ENCODE measurements around the gene GSTA1.
"Not testable (repeated sequence)": the region's sequence is repeated elsewhere in the genome, so short reads cannot be mapped to it uniquely, and the experiment has no call there.

GSTA1 gene

GRCh38 chr6:52803668-52804255 lies at the start of gene GSTA1:
GSTA1 (minus strand) TSS chr6:52803816; CDS start chr6:52799267, 4,549 bp downstream.
- H3K4me1 ChIP-seq (ENCODE audit: control insufficient read depth, insufficient read depth, low read length); H3K36me3 ChIP-seq (ENCODE audit: control insufficient read depth, insufficient read depth, low read length); H3K9ac ChIP-seq (ENCODE audit: low read length); H3K27ac ChIP-seq (ENCODE audit: low read depth, low read length); H3K27me3 ChIP-seq (ENCODE audit: control insufficient read depth, insufficient read depth, low read length); H3K4me3 ChIP-seq (ENCODE audit: low read length): not testable (repeated sequence)

- Histone ChIP-seq H3K4me3 (ENCODE audit: low read length) (no peak overlapping the region), H3K27me3 (ENCODE audit: control insufficient read depth, insufficient read depth, low read length) (no peaks in the 10 kb centered on the region), H3K4me1 (ENCODE audit: control insufficient read depth, insufficient read depth, low read length) (no peaks in the 10 kb centered on the region), H3K36me3 (ENCODE audit: control insufficient read depth, insufficient read depth, low read length) (no peaks in the 10 kb centered on the region), H3K27ac (ENCODE audit: low read depth, low read length) (no peak overlapping the region), H3K9ac (ENCODE audit: low read length) (no peak overlapping the region)
These were observed 45.5 kb upstream of the GSTA1 start for GRCh38 chr6:52849137-52849536.

- no peaks in the 10 kb centered on the region for H3K4me1 ChIP-seq (ENCODE audit: control insufficient read depth, insufficient read depth, low read length)
- no peak overlapping the region for H3K27ac ChIP-seq (ENCODE audit: low read depth, low read length)
- H3K36me3 ChIP-seq (ENCODE audit: control insufficient read depth, insufficient read depth, low read length), result no peaks in the 10 kb centered on the region
These were observed 42.4 kb upstream of the GSTA1 start for GRCh38 chr6:52846002-52846401.

GRCh38 chr6:52843605-52844004 lies 40.0 kb upstream of the GSTA1 start:
- no peak overlapping the region for H3K4me3 ChIP-seq (ENCODE audit: low read length)
- H3K27me3 ChIP-seq (ENCODE audit: control insufficient read depth, insufficient read depth, low read length), result no peaks in the 10 kb centered on the region
- H3K27ac ChIP-seq (ENCODE audit: low read depth, low read length), result no peak overlapping the region
- H3K36me3 ChIP-seq (ENCODE audit: control insufficient read depth, insufficient read depth, low read length), result no peaks in the 10 kb centered on the region
- no peaks in the 10 kb centered on the region for H3K4me1 ChIP-seq (ENCODE audit: control insufficient read depth, insufficient read depth, low read length)
- H3K9ac ChIP-seq (ENCODE audit: low read length), result no peak overlapping the region

More at GRCh38 chr6:52846002-52846401, 42.4 kb upstream of the GSTA1 start:
- Histone ChIP-seq H3K4me3 (ENCODE audit: low read length) (no peak overlapping the region), H3K9ac (ENCODE audit: low read length) (no peak overlapping the region), H3K27me3 (ENCODE audit: control insufficient read depth, insufficient read depth, low read length) (no peaks in the 10 kb centered on the region)

GRCh38 chr6:52840763-52841585 lies 37.4 kb upstream of the GSTA1 start, which contains the start of gene GSTA5:
GSTA5 (minus strand) TSS chr6:52840813.
- H3K36me3 ChIP-seq (ENCODE audit: control insufficient read depth, insufficient read depth, low read length), result no peaks in the 10 kb centered on the region
- H3K4me3 ChIP-seq (ENCODE audit: low read length), result no peak within 1 kb of the TSS
- H3K27ac ChIP-seq (ENCODE audit: low read depth, low read length), result no peak within 1 kb of the TSS
- H3K4me1 ChIP-seq (ENCODE audit: control insufficient read depth, insufficient read depth, low read length), result no peaks in the 10 kb centered on the region
- no peaks in the 10 kb centered on the region for H3K27me3 ChIP-seq (ENCODE audit: control insufficient read depth, insufficient read depth, low read length)
- no peak within 1 kb of the TSS for H3K9ac ChIP-seq (ENCODE audit: low read length)

GRCh38 chr6:52839124-52840055 lies 35.8 kb upstream of the GSTA1 start:
- Histone ChIP-seq H3K27ac (ENCODE audit: low read depth, low read length) (no peak overlapping the region), H3K4me3 (ENCODE audit: low read length) (no peak overlapping the region), H3K9ac (ENCODE audit: low read length) (no peak overlapping the region), H3K4me1 (ENCODE audit: control insufficient read depth, insufficient read depth, low read length) (no peaks in the 10 kb centered on the region), H3K36me3 (ENCODE audit: control insufficient read depth, insufficient read depth, low read length) (no peaks in the 10 kb centered on the region), H3K27me3 (ENCODE audit: control insufficient read depth, insufficient read depth, low read length) (no peaks in the 10 kb centered on the region)

GRCh38 chr6:52834481-52834880 lies 30.9 kb upstream of the GSTA1 start:
- Histone ChIP-seq H3K27me3 (ENCODE audit: control insufficient read depth, insufficient read depth, low read length) (no peaks in the 10 kb centered on the region), H3K4me1 (ENCODE audit: control insufficient read depth, insufficient read depth, low read length) (no peaks in the 10 kb centered on the region), H3K4me3 (ENCODE audit: low read length) (no peak overlapping the region), H3K27ac (ENCODE audit: low read depth, low read length) (no peak overlapping the region), H3K9ac (ENCODE audit: low read length) (no peak overlapping the region), H3K36me3 (ENCODE audit: control insufficient read depth, insufficient read depth, low read length) (no peaks in the 10 kb centered on the region)

- H3K4me3 ChIP-seq (ENCODE audit: low read length); H3K27me3 ChIP-seq (ENCODE audit: control insufficient read depth, insufficient read depth, low read length): not testable (repeated sequence)
These were observed 27.3 kb upstream of the GSTA1 start for GRCh38 chr6:52830869-52831268.

GRCh38 chr6:52829046-52829817 lies 25.6 kb upstream of the GSTA1 start:
- no peaks in the 10 kb centered on the region for H3K27me3 ChIP-seq (ENCODE audit: control insufficient read depth, insufficient read depth, low read length)
- H3K36me3 ChIP-seq (ENCODE audit: control insufficient read depth, insufficient read depth, low read length), result no peaks in the 10 kb centered on the region
- no peak overlapping the region for H3K27ac ChIP-seq (ENCODE audit: low read depth, low read length)
- no peaks in the 10 kb centered on the region for H3K4me1 ChIP-seq (ENCODE audit: control insufficient read depth, insufficient read depth, low read length)
- no peak overlapping the region for H3K9ac ChIP-seq (ENCODE audit: low read length)
- no peak overlapping the region for H3K4me3 ChIP-seq (ENCODE audit: low read length)

More at GRCh38 chr6:52830869-52831268, 27.3 kb upstream of the GSTA1 start:
- H3K9ac ChIP-seq (ENCODE audit: low read length); H3K36me3 ChIP-seq (ENCODE audit: control insufficient read depth, insufficient read depth, low read length); H3K27ac ChIP-seq (ENCODE audit: low read depth, low read length); H3K4me1 ChIP-seq (ENCODE audit: control insufficient read depth, insufficient read depth, low read length): not testable (repeated sequence)

GRCh38 chr6:52828621-52829020 lies 25.0 kb upstream of the GSTA1 start:
- not testable (repeated sequence) for H3K4me1 ChIP-seq (ENCODE audit: control insufficient read depth, insufficient read depth, low read length); H3K4me3 ChIP-seq (ENCODE audit: low read length); H3K27me3 ChIP-seq (ENCODE audit: control insufficient read depth, insufficient read depth, low read length); H3K27ac ChIP-seq (ENCODE audit: low read depth, low read length); H3K9ac ChIP-seq (ENCODE audit: low read length); H3K36me3 ChIP-seq (ENCODE audit: control insufficient read depth, insufficient read depth, low read length)

GRCh38 chr6:52827073-52827783 lies 23.6 kb upstream of the GSTA1 start:
- H3K27me3 ChIP-seq (ENCODE audit: control insufficient read depth, insufficient read depth, low read length); H3K4me3 ChIP-seq (ENCODE audit: low read length); H3K27ac ChIP-seq (ENCODE audit: low read depth, low read length); H3K4me1 ChIP-seq (ENCODE audit: control insufficient read depth, insufficient read depth, low read length); H3K36me3 ChIP-seq (ENCODE audit: control insufficient read depth, insufficient read depth, low read length); H3K9ac ChIP-seq (ENCODE audit: low read length): not testable (repeated sequence)
